Metanephros (tissue), 1 donor: Measurements from ENCODE around the gene TOR2A. TPM values are rescaled to one million over a fixed set of nuclear protein-coding genes. Genes with fewer than 3 reads are reported as not detected.

ENCODE experiments used
- total RNA-seq: library from RNA; depleted of rRNA; stranded (reverse); fragments of >200 nt; gene quantifications from one replicate; pipeline ENCODE4 v1.2.3, GENCODE V29; 2014

TOR2A gene
- total RNA-seq, result 16.5 TPM

DNA sequence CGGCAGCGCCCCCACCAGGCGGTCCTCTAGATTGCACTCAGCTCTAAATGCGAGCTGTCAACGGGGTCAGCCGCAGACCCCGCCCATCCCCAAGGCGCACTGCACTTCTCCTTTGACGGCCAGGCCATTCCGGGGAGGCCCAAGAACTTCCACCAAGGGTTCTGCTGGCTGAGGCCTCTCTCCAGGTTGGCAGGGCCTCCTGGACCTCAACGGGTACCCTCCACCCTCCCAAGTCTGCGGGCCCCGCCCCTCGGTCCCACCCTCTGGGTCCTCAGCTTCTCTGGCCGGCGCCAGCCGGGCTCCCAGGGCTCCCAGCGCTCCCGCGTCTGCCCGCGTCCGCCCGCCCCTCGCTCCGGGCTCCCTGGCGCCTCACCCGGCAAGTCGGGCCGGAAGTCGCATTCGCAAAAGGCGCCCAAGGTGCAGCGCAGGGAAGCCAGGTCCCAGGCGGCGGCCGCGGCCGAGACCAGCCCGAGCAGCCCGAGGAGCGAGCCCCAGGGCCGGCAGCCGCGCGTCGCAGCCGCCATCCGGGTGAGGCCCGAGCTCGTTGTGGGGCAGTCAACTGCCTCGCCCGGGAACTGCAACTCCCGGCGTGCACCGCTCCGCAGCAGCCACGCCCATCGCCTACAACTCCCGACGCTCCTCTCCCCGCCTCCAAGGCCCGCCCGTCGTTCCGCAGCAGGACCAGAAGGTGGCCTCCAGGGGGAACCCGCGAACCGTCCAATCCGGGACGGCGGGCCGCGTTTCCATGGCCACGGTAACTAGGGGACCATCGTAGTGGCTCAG lies at the start of gene TOR2A:
Gene TOR2A (minus strand): TSS at position 548 of the 783 bp plus-strand sequence. CDS start 24 bp downstream, at position 524.

DNA sequence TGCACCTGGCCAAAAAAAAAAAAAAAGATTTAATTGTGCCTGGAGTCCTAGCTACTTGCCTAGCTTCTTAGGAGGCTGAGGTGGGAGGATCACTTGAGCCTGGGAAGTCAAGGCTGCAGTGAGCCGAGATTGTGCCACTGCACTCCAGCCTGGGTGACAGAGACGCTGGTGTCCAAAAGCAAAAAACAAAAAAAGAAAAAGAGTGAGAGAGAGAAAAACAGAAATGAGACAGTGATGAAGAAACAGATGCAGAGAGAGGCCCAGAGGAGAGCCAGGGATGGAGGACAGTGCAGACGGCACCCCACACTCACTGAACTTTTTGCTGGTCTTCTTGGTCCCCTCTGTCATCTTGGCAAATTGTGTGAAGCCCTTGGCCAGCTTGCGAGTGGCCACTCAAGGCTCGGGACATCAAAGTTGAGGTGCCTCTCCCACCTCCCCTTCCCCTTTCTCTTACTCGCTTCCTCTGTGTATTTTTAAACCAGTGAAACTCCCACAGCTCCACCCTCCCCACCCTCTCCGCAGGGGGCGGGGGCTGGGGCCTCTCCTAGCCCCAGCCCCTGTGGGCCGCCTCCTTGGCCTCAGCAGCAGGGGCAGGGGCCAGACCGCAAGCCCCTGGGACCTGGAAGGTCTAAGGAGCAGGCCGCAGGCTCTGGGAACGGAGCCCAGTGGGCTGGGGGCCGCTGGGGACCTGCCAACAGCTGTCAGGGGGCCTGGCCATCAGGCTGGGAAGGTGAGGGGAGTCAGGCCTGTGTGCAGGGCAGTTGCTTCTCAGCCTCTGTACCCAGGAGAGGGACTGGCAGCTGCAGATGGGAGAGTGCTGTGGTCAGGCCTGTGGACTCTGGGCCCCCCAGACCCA lies 43.4 kb upstream of the TOR2A start, which contains the start of gene SH2D3C:
Gene SH2D3C (minus strand): TSS at position 387 of the 856 bp plus-strand sequence. CDS start 39 bp downstream, at position 348.

DNA sequence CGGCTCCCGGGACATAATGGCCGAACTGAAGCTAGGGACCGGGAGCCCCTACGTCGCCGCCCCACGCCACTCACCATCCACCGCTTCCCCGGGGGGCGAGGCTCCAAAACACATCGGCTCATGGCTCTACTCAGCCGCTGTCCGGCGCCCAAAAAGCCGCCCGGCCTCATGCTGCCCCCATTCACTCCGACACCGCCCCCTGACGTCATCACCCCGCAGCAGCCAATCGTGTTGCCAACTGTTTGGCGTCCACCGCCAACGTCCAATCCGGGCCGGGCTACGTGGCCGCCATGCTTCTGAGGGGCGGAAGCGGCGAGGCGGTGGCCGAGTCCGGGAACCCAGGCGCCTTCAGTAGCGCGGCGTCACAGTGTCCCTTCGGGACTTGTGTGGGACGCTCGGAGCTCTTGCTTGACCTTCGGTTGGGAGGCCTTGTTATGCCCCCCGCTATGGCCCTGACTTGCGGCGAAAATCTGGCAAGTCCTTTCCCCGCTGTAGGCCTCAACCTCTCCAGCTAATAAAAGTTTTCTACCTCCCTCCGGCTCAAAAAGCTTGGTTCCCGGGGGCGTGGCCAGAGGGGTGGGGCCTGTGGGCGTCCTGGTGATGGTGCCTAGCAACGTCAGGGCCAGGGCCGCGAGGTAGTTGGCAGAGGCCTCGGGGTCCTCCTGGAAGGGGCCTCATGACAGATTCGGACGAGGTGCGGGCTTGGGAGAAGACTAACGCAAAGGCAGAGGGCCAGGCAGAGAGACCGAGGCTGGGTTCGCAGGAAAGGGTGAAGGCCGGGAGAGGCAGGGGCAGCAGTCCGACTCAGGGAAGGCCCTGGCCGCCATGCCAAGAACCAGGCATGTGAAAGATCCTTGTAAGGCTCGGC lies 19.4 kb downstream of the TOR2A start, which contains the start of the genes PTRH1 and TTC16:
Gene PTRH1 (minus strand): TSS at position 194 of the 868 bp plus-strand sequence. CDS start 24 bp downstream, at position 170.
Gene TTC16 (plus strand): TSS at position 610 of the 868 bp plus-strand sequence. CDS start 67 bp downstream, at position 677.

DNA sequence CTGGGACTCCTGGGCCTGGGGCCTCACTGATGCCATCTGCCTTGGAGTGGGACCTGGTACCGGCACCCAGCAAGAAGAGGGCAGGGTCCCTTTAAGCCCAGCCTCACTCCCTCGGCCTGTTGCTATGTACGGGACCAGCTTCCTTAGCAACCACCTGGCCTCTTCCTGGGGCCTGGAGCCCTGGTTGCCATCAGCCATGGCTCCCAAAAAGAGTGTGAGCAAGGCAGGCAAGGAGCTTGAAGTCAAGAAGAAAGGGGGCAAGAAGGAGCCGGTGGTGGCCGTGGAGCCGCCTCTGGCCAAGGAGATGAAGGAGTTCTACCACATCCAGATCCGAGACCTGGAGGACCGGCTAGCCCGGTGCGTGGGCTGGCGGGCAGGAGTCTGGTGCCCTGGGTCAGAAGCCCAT lies 28.3 kb downstream of the TOR2A start, which contains the start of gene CFAP157:
Gene CFAP157 (plus strand): TSS at position 153 of the 406 bp plus-strand sequence. CDS start 44 bp downstream, at position 197.

Other genes starting within 250 kb of the TOR2A start
- gene STXBP1, start 123.0 kb downstream of the TOR2A start, total RNA-seq, result 19.2 TPM
- gene CFAP157, start 28.3 kb downstream of the TOR2A start, total RNA-seq, result 1.5 TPM
- 16.2 TPM for gene PTRH1, start 19.6 kb downstream of the TOR2A start, total RNA-seq
- 0.18 TPM for gene TTC16, start 19.2 kb downstream of the TOR2A start, total RNA-seq
- 22.4 TPM for gene SH2D3C, start 43.4 kb upstream of the TOR2A start, total RNA-seq
- 50.9 TPM for gene CDK9, start 50.7 kb upstream of the TOR2A start, total RNA-seq
- gene FPGS, start 67.6 kb upstream of the TOR2A start, total RNA-seq, result 58.9 TPM
- gene ENG, start 119.4 kb upstream of the TOR2A start, total RNA-seq, result 76.0 TPM
- gene AK1, start 142.4 kb upstream of the TOR2A start, total RNA-seq, result 79.2 TPM
- gene ST6GALNAC6, start 164.3 kb upstream of the TOR2A start, total RNA-seq, result 31.2 TPM
- 28.8 TPM for gene ST6GALNAC4, start 181.7 kb upstream of the TOR2A start, total RNA-seq
- 2.3 TPM for gene PIP5KL1, start 195.5 kb upstream of the TOR2A start, total RNA-seq
- 15.9 TPM for gene DPM2, start 202.6 kb upstream of the TOR2A start, total RNA-seq
- gene EEIG1, start 245.7 kb upstream of the TOR2A start, total RNA-seq, result 14.0 TPM